ENCODE measurements around the gene ZNF107. TPM values are rescaled to one million over a fixed set of nuclear protein-coding genes. Genes with fewer than 3 reads are reported as not detected.

The ZNF107 gene
- total RNA-seq, 4 donors from 2014 or later, result 3.6 to 9.0 (median 6.4) TPM

DNA sequence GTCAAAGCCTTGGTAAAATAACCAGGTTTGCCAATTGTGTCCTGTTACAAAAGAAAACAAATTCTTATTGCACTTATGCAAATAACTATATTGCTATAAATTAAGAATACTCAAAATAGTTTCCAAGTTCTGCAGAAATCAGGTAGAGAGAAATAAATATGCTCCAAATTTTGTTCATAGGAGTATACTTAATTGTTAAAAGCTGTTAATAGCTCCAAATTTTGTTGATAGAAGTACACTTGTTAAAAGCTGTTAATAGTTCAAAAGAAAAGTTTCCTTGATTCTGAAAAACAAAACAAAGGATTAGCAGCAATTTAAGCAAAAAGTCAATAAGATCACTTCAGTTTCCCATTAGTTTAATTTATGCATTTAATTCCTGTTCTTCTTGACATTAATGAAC is 81.9 kb downstream of the ZNF107 start:
- no peaks in the 10 kb centered on the region for H3K4me1 ChIP-seq
- DNase-seq (ENCODE audit: low spot score in 2 of 2), result no peak
- no peaks in the 10 kb centered on the region for H3K36me3 ChIP-seq
- H3K9me3 ChIP-seq, result peaks cover 0 to 13% (median 0%) of the 10 kb centered on the region in 4 donors
- TF ChIP-seq EP300 (IDR thresholded peaks at IDR 0.05) (no peak), POLR2A (IDR thresholded peaks at IDR 0.05) (no peak), CTCF (IDR thresholded peaks at IDR 0.05) (no peak)
- H3K27ac ChIP-seq, result no peak overlapping the region
- no peak overlapping the region for H3K4me3 ChIP-seq
- no peaks in the 10 kb centered on the region for H3K27me3 ChIP-seq

GRCh38 chr7:64753032-64753431 is 87.1 kb downstream of the ZNF107 start:
- Histone ChIP-seq H3K27me3 (no peaks in the 10 kb centered on the region), H3K9me3 (peaks cover 0 to 8% (median 0%) of the 10 kb centered on the region in 4 donors), H3K4me1 (no peaks in the 10 kb centered on the region), H3K27ac (no peak overlapping the region), H3K36me3 (no peaks in the 10 kb centered on the region), H3K4me3 (no peak overlapping the region)
- 84 to 92% methylated on average over 2 of the region's 2 CpGs for WGBS, 2 donors
- DNase-seq (ENCODE audit: low spot score in 2 of 2), result no peak
- TF ChIP-seq CTCF (IDR thresholded peaks at IDR 0.05), result no peak
- no peak for TF ChIP-seq POLR2A (IDR thresholded peaks at IDR 0.05)
- no peak for TF ChIP-seq EP300 (IDR thresholded peaks at IDR 0.05)

DNA sequence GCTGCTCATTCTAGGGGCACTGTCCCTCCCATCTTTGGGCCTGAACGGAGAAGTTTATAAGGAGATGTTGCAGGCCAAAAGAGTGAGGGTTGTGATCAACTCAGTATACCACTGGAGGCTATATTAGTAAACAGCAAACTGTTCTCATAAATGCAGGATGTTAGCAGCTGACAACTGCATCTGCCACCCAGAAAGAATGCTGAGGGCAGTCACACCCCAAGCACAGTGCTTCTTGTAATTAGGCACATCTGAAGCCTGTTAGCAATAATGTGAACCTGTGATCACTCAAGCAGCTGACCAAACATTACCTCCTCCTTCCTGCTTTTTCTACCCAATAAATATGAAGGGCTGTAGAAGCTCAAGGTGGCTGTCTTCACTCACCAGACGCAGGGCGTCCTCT is 89.9 kb downstream of the ZNF107 start:
- TF ChIP-seq EP300 (IDR thresholded peaks at IDR 0.05) (no peak), CTCF (IDR thresholded peaks at IDR 0.05) (no peak), POLR2A (IDR thresholded peaks at IDR 0.05) (no peak)
- 79 to 81% methylated on average over 3 of the region's 3 CpGs for WGBS, 2 donors
- H3K4me3 ChIP-seq, result no peak overlapping the region

GRCh38 chr7:64758151-64758550 is 92.2 kb downstream of the ZNF107 start:
- no peak for DNase-seq (ENCODE audit: low spot score in 2 of 2)
- WGBS, 2 donors, result 75% methylated on average over 3 of the region's 3 CpGs
- H3K27me3 ChIP-seq, result no peaks in the 10 kb centered on the region
- no peak overlapping the region for H3K4me3 ChIP-seq
- TF ChIP-seq CTCF (IDR thresholded peaks at IDR 0.05) (no peak), EP300 (IDR thresholded peaks at IDR 0.05) (no peak), POLR2A (IDR thresholded peaks at IDR 0.05) (no peak)
- H3K36me3 ChIP-seq, result no peaks in the 10 kb centered on the region
- no peaks in the 10 kb centered on the region for H3K9me3 ChIP-seq
- no peaks in the 10 kb centered on the region for H3K4me1 ChIP-seq
- H3K27ac ChIP-seq, result no peak overlapping the region

More for the DNA sequence above, 89.9 kb downstream of the ZNF107 start:
- no peak overlapping the region for H3K27ac ChIP-seq
- no peaks in the 10 kb centered on the region for H3K9me3 ChIP-seq
- no peaks in the 10 kb centered on the region for H3K36me3 ChIP-seq
- no peak for DNase-seq (ENCODE audit: low spot score in 2 of 2)
- no peaks in the 10 kb centered on the region for H3K27me3 ChIP-seq
- H3K4me1 ChIP-seq, result no peaks in the 10 kb centered on the region

Small RNA genes within 50 kb of the gene (small RNA-seq; reads per million reads assigned to genes)
- gene MIR6839, result not detected

Other genes with a start within 250 kb of the ZNF107 start
- gene ZNF680, start 103.1 kb upstream of the ZNF107 start, total RNA-seq, result 10 to 100 TPM; 13.8 to 26.4 (median 19.5) TPM
- 10 to 100 TPM in 3 of 4 donors, 1 to 10 TPM in 1; 9.9 to 14.7 (median 13.3) TPM for gene ZNF138, start 128.3 kb downstream of the ZNF107 start, total RNA-seq
- 10 to 100 TPM in 3 of 4 donors, 1 to 10 TPM in 1; 3.0 to 19.8 (median 13.2) TPM for gene ZNF273, start 237.1 kb downstream of the ZNF107 start, total RNA-seq

Data from tibial nerve (tissue), 4 donors.